Natural killer cell (primary cell): ENCODE data around the gene ATXN10. TPM values are rescaled to one million over a fixed set of nuclear protein-coding genes. Genes with fewer than 3 reads are reported as not detected.

Experiments used
- ATAC-seq, 3 donors: fragments of 150-1000 bp in 2 of 3; fragments of 200-7000 bp in 1 of 3; cut with Tn5 transposase; 1 replicate in 1 of 3; 2 replicates in 2 of 3; pipeline ENCODE4 v1.10.0; 2021; ENCODE audit warnings: mild to moderate bottlenecking in 2 of 3, moderate library complexity in 2 of 3
- DNase-seq, 2 donors: peaks; one replicate each; pipeline versions ENCODE4 v3.0.0 to v3.0.0-alpha.2; 2013 to 2021; ENCODE audit warnings: mixed read lengths in 1 of 2
- H3K27ac ChIP-seq: one replicate; pipeline ENCODE4 v1.5.1; 2013; ENCODE audit warnings: mild to moderate bottlenecking, low read length
- H3K27me3 ChIP-seq: one replicate; pipeline ENCODE4 v1.6.1; 2013; ENCODE audit warnings: low read length; ENCODE audit not compliant: control insufficient read depth, insufficient read depth
- H3K36me3 ChIP-seq: one replicate; pipeline ENCODE4 v1.6.1; 2013; ENCODE audit warnings: low read length; ENCODE audit not compliant: control insufficient read depth, insufficient read depth
- H3K4me1 ChIP-seq: one replicate; pipeline ENCODE4 v1.6.1; 2013; ENCODE audit warnings: low read length; ENCODE audit not compliant: control insufficient read depth, insufficient read depth
- H3K4me3 ChIP-seq: one replicate; pipeline ENCODE4 v1.5.1; 2013; ENCODE audit warnings: low read length
- H3K9me3 ChIP-seq: one replicate; pipeline ENCODE4 v1.6.1; 2013; ENCODE audit warnings: low read length; ENCODE audit not compliant: control insufficient read depth, insufficient read depth
- H3K27ac Mint-ChIP-seq, 2 donors: one replicate each; pipeline ENCODE4 v1.8.0; 2022; ENCODE audit warnings: mild to moderate bottlenecking in 2 of 2, mixed read lengths in 2 of 2, moderate library complexity in 1 of 2
- H3K27me3 Mint-ChIP-seq, 2 donors: one replicate each; pipeline ENCODE4 v1.8.0; 2022; ENCODE audit warnings: low read depth in 2 of 2, mixed read lengths in 2 of 2
- H3K36me3 Mint-ChIP-seq: one replicate; pipeline ENCODE4 v1.8.0; 2022; ENCODE audit warnings: mixed read lengths
- H3K4me1 Mint-ChIP-seq, 2 donors: one replicate each; pipeline ENCODE4 v1.8.0; 2022; ENCODE audit warnings: mixed read lengths in 2 of 2
- H3K4me3 Mint-ChIP-seq: one replicate; pipeline ENCODE4 v1.8.0; 2022; ENCODE audit warnings: mild to moderate bottlenecking, moderate library complexity, mixed read lengths
- H3K9me3 Mint-ChIP-seq, 2 donors: one replicate each; pipeline ENCODE4 v1.8.0; 2022; ENCODE audit warnings: mixed read lengths in 2 of 2
- CTCF ChIP-seq: fragments of 200-600 bp; IDR thresholded peaks from one replicate; pipeline ENCODE4 v1.8.0; 2022; ENCODE audit warnings: antibody characterized with exemption
- WGBS: methylation state at CpG from one replicate; pipeline ENCODE4 v1.1.7; 2013; ENCODE audit warnings: missing lambda C conversion rate; ENCODE audit not compliant: insufficient coverage; 5-methylcytosine and 5-hydroxymethylcytosine counted together
- intact Hi-C: fragments of 100-400 bp; cut with micrococcal nuclease; formaldehyde crosslinking; loops from one replicate; pipeline ENCODE4 v1.14.2; 2022
- total RNA-seq, 4 donors: library from RNA; stranded (reverse); fragments of 120-200 nt in 1 of 4; gene quantifications; one replicate each; pipeline versions ENCODE4 v1.2.3 to v1.2.4, GENCODE V29; 2013 to 2022

ATXN10 gene
- total RNA-seq, 3 donors from 2014 or later (not counting 1 experiment from before 2014, with no cell fraction given) = 79.3 to 90.5 (median 88.8) TPM

- H3K9me3 Mint-ChIP-seq = peaks cover 0 to 7% of the 10 kb centered on the region in 2 donors
- DNase-seq = no peak
- Histone ChIP-seq H3K36me3 (no peaks in the 10 kb centered on the region), H3K9me3 (no peaks in the 10 kb centered on the region), H3K4me1 (no peaks in the 10 kb centered on the region), H3K27me3 (no peaks in the 10 kb centered on the region), H3K27ac (no peak overlapping the region), H3K4me3 (no peak overlapping the region)
- peaks cover 10 to 12% of the 10 kb centered on the region in 2 donors for H3K4me1 Mint-ChIP-seq
- 100% methylated on average over 4 of the region's 4 CpGs for WGBS
- no peaks in the 10 kb centered on the region for H3K27me3 Mint-ChIP-seq
- no peak overlapping the region for H3K27ac Mint-ChIP-seq
- no peak for ATAC-seq
- intact Hi-C loops = no loop called here
- H3K36me3 Mint-ChIP-seq = peaks cover 13% of the 10 kb centered on the region
- TF ChIP-seq CTCF = no peak
- H3K4me3 Mint-ChIP-seq = no peak overlapping the region
Measured at GRCh38 chr22:45802054-45802453, 130.4 kb downstream of the ATXN10 start.

- ATAC-seq (no peak), DNase-seq (no peak)
- Mint-ChIP-seq H3K9me3 (no peaks in the 10 kb centered on the region), H3K4me1 (peaks cover 10 to 12% of the 10 kb centered on the region in 2 donors), H3K27me3 (no peaks in the 10 kb centered on the region), H3K4me3 (no peak overlapping the region), H3K36me3 (no peaks in the 10 kb centered on the region), H3K27ac (no peak overlapping the region)
- Histone ChIP-seq H3K36me3 (peaks cover 4% of the 10 kb centered on the region), H3K27ac (no peak overlapping the region), H3K4me1 (no peaks in the 10 kb centered on the region), H3K4me3 (no peak overlapping the region), H3K9me3 (no peaks in the 10 kb centered on the region), H3K27me3 (no peaks in the 10 kb centered on the region)
- WGBS = over 99% methylated on average over 5 of the region's 6 CpGs
- intact Hi-C loops = no loop called here
- no peak for TF ChIP-seq CTCF
Measured at GRCh38 chr22:45804319-45804985, 132.8 kb downstream of the ATXN10 start.

DNA sequence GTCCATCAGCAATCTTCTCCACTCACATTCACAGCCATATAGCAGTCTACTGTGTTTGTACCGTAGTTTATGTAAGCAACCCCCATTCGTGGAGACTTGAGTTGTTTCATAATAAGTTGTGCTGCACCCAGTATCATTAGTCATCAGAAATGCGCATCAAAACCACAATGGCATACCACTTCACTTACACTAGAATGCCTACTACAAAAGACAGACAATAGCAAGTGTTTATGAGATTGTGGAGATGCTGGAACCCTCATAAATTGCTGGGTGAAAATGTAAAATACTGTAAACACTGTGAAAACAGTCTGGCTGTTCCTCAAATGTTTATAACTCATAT, 133.3 kb downstream of the ATXN10 start:
- H3K9me3 ChIP-seq = no peaks in the 10 kb centered on the region
- H3K4me1 Mint-ChIP-seq = peaks cover 10 to 12% of the 10 kb centered on the region in 2 donors
- no peak overlapping the region for H3K27ac Mint-ChIP-seq
- 75% methylated on average over 2 of the region's 3 CpGs for WGBS
- H3K36me3 ChIP-seq = peaks cover 4% of the 10 kb centered on the region
- TF ChIP-seq CTCF = no peak
- ATAC-seq = no peak
- H3K4me3 Mint-ChIP-seq = no peak overlapping the region
- no peaks in the 10 kb centered on the region for H3K27me3 ChIP-seq
- no peaks in the 10 kb centered on the region for H3K9me3 Mint-ChIP-seq
- H3K36me3 Mint-ChIP-seq = no peaks in the 10 kb centered on the region
- no peaks in the 10 kb centered on the region for H3K4me1 ChIP-seq
- H3K27me3 Mint-ChIP-seq = no peaks in the 10 kb centered on the region
- H3K4me3 ChIP-seq = no peak overlapping the region
- intact Hi-C loops = no loop called here
- H3K27ac ChIP-seq = no peak overlapping the region
- no peak for DNase-seq

DNA sequence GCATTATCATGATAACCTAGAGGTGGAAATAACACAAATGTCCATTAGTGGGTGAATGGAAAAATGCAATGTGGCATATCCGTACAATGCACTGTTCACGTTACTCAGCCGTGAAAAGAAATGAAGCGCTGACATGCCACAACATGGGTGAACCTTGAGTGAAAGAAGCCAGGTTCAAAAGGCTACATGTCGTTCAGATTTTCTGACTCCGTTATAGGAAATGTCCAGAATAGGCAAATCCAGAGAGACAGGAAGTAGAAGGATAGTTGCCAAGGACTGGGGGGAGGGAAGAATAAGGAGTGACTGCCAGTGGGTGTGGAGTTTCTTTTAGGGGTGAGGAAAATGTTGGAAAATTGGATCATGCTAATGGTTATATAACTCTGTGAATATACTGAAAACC, 133.8 kb downstream of the ATXN10 start:
- Mint-ChIP-seq H3K27ac (no peak overlapping the region), H3K4me1 (peaks cover 10 to 12% of the 10 kb centered on the region in 2 donors), H3K4me3 (no peak overlapping the region), H3K9me3 (no peaks in the 10 kb centered on the region), H3K36me3 (no peaks in the 10 kb centered on the region), H3K27me3 (no peaks in the 10 kb centered on the region)
- Histone ChIP-seq H3K9me3 (no peaks in the 10 kb centered on the region), H3K27ac (no peak overlapping the region), H3K27me3 (no peaks in the 10 kb centered on the region), H3K4me3 (no peak overlapping the region), H3K36me3 (peaks cover 4% of the 10 kb centered on the region), H3K4me1 (no peaks in the 10 kb centered on the region)
- DNase-seq = no peak
- no peak for TF ChIP-seq CTCF
- no peak for ATAC-seq
- WGBS = 97% methylated on average over 6 of the region's 6 CpGs
- intact Hi-C loops = no loop called here
